SIG-M5 treated with dmso at 0.1 percent for 504 hours (cell line): ENCODE measurements around the gene PAPSS2.
"Not testable (repeated sequence)": the region's sequence is repeated elsewhere in the genome, so short reads cannot be mapped to it uniquely, and the experiment has no call there.

ENCODE experiments used
- DNase-seq: peaks from one replicate; lab custom pipeline; 2025; ENCODE audit not compliant: unreplicated experiment; lab: John Stamatoyannopoulos, UW

Gene PAPSS2

GRCh38 chr10:87702260-87702972 is 42.7 kb downstream of the PAPSS2 start:
- DNase-seq, result no peak

DNA sequence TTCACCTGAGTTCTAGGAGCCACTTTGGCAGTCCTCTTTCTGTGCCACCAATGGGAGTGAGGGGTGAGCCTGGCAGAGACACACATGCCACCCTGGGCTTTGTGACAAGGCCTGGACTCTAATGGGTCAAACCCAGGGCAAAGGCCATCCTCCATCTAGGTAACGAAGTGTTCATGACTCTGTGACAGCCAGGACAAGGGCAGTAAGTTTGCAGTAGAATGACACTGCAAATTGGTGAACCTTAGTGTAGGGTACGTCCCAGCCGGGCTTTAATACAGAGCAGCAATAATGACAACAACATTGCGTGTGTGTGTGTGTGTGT is 43.3 kb downstream of the PAPSS2 start:
- no peak for DNase-seq

DNA sequence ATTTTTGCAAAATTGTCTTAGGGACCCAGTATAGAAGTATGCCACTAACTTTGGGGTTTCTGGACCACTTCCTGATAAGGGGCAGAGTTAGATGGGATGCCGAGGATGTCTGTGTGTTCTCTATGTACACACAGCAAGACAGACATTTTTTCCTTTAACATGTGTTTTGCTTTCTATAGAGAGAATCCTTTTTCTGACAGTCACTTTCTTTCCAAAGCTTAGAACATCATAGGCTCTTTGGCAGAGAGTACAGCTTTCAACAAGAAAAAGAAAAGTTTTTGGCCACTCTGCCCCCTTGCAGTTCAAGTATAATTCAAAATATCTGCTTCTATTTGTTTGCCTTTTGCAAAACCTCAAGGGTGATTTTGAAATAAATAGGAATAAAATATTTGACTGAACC is 44.1 kb downstream of the PAPSS2 start:
- DNase-seq, result no peak

- DNase-seq, result peak; percentile 6
Observed at GRCh38 chr10:87705339-87705738, 45.7 kb downstream of the PAPSS2 start.

- DNase-seq, result no peak
Observed at GRCh38 chr10:87706731-87707130, 47.1 kb downstream of the PAPSS2 start.

DNA sequence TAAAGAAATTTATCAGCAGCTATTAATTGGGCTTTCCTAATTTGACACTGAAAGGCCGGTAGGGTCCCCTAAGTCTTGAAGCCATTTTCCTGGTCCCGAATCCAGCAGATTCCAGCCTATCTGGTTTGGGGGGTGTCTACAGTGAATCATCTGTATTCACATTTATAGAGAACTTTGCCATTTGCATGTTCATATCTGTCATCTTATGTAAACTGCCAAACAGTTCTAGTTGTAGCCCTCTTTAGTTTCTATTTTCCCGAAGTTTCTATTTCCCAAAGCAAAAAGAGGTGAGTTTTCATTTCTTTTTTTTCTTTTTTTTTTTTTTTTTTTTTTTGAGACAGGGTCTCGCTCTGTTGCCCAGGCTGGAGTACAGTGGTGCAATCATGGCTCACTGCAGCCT is 47.6 kb downstream of the PAPSS2 start:
- no peak for DNase-seq

DNA sequence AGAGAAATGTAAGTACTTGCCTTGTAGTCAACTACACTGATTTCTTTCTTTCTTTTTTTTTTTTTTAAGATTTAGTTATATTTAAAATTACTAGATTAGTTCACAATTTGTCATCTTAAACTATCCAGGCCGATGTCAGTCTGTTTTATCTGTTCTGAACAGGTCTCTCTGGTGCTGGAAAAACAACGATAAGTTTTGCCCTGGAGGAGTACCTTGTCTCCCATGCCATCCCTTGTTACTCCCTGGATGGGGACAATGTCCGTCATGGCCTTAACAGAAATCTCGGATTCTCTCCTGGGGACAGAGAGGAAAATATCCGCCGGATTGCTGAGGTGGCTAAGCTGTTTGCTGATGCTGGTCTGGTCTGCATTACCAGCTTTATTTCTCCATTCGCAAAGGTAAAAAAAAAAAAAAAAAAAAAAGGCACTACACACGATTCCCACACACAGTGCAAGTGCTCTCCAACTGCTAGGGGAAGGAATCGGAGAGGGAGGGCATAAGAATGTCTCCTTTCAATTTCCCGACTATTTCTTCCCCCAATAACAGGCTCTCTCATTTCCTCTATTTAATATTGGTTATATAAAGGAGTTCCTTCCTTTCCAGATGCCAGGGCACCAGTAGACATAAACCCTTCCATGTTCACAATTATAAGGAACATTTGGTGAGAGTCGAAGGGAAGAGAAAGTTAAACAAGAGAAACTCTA is 53.4 kb downstream of the PAPSS2 start:
- no peak for DNase-seq

DNA sequence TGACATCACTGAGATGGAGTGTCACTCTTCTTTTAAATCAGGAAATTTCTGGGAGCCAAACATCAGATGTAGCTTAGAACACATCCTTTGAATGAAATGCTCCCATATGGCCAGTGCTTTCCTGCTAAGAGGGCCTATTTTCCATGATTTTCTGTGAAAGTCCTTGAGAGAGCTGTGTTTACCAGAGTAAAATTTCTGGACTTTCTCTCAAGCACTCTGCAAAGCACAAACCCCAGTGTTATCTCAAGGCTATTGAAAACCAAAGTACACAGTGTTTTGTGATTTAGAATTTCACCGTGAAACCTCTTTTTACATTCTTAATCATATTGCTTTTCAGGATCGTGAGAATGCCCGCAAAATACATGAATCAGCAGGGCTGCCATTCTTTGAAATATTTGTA is 54.0 kb downstream of the PAPSS2 start:
- DNase-seq, result no peak

DNA sequence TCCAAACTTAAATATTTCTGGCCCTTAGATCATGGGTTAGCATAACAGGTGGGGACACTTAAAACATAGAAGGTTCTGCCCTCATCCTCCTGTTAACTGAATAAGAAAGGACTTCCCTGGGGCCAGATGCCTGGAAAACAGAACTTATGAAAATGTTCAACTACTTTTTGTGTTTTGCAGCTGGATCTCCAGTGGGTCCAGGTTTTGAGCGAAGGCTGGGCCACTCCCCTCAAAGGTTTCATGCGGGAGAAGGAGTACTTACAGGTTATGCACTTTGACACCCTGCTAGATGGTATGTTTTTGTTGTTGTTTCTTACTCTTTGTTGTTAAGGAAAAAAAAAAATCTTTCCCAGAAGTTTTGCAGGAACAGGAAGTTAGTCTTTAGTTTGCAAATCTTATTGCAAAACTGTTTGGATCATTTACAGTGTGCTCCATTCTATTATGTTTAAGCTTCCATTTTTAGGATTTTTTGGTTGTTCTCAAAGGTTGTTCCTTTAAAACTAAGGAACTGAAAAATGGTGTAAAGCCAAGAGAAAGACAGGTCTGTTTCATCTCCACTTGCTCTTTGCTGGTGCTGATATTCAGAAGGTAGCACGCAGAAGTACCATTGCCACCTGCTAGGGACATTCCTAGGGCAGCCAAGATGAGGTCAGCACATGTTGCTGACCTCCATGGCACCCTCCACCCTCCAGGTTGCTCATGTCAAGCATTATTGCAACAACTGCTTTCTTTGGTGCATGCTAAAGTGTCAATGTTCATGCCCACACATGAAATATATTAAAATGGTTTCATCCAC is 56.1 kb downstream of the PAPSS2 start:
- DNase-seq, result no peak

DNA sequence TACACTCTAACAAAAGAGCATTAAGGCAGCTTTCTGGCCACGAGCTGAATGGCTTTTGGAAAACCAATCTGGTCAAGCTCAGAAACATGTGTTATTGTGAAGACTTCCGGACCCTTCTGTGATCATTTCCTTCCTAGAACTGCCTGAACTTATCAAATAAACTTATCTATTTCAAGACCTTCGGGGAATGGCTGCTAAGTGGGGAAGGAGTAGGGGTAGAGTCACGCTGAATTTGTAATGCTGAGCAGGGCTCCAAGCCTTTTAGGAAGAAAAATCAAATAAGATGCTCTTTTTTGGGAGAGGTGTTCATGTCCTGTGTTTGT is 56.6 kb downstream of the PAPSS2 start:
- DNase-seq, result no peak

DNA sequence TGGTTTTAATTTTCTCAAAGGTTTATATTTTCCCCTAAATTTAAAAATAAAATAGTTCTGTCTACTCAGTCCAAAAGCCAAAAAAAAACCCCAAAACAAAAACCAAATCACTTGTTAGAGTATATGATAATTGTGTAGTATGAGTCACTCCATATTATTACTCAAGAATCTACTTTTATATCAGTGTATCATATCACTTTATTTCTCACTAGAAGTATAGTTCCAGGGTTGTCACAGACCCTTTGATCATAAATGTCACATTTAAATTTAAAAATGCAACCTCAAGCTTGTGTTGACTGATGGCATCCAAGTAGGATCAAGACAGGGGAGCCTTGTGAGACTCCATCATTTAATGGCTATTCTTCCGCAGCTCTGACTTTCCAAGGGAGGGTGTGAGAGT is 61.0 kb downstream of the PAPSS2 start:
- no peak for DNase-seq

GRCh38 chr10:87721781-87722180 is 62.1 kb downstream of the PAPSS2 start:
- DNase-seq, result no peak

DNA sequence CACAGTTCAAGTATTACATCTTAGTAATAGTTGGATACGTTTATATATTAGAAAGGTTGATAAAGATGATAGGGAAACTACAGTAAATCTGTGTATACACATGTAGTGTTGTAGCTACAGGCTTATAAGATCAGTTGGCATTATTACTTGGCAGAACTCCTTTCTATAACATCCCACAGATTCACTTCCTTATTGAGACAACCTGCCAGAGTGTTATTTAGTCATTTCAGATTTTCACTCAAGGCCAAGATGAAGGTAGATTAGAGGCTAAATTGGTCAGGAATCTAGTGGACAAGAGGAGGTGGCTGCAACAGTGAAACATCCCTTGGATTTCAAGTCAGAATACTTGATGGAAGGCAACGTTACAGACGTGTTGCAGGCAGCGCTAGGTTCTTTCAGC is 63.0 kb downstream of the PAPSS2 start:
- DNase-seq, result no peak

DNA sequence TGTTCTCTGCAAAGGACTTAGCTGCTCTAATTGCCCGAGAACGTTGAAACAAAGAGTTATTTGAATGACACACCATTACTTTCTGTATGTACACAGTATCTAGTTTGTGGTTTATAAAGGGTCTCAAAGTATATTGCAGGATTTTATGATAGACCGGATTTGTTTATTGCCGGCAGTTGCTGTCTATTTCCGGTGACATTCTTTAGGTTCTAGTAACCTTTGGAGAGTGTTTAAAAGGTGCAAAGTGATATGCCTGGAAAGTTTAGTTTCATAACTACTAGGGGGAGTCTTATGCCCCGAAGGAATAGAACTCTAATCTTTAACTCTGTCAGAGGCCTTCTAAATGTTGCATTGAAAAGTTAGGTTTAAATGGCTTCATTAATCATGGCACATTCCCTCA is 63.8 kb downstream of the PAPSS2 start:
- DNase-seq, result no peak

- DNase-seq, result no peak
Observed at GRCh38 chr10:87724789-87725188, 65.1 kb downstream of the PAPSS2 start.

- no peak for DNase-seq
Observed at GRCh38 chr10:87729940-87730339, 70.3 kb downstream of the PAPSS2 start.

DNA sequence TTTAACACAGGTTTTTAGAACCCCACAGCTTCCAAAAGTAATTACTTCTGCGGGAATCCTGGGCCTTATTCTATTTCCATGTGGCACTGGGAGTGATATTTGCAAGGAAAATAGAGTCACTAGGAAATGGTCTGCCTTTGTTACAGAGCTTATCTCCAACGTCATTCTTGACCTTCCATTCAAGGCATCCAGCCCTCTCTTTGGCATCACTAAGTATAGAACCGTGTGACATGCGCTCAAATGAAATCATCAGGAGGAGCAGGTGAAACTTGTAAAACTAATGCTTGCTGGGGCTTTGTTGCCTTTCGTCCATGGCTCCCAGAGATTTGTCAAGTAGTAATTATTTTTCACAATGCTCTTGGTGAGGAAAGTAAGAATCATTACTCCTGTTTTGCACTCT is 73.4 kb downstream of the PAPSS2 start:
- no peak for DNase-seq

GRCh38 chr10:87734987-87735827 is 75.5 kb downstream of the PAPSS2 start:
- DNase-seq, result peak; percentile 38

- not testable (repeated sequence) for DNase-seq
Observed at GRCh38 chr10:87738253-87738652, 78.6 kb downstream of the PAPSS2 start.

- peak; percentile 11 for DNase-seq
Observed at GRCh38 chr10:87739703-87740102, 80.0 kb downstream of the PAPSS2 start.

DNA sequence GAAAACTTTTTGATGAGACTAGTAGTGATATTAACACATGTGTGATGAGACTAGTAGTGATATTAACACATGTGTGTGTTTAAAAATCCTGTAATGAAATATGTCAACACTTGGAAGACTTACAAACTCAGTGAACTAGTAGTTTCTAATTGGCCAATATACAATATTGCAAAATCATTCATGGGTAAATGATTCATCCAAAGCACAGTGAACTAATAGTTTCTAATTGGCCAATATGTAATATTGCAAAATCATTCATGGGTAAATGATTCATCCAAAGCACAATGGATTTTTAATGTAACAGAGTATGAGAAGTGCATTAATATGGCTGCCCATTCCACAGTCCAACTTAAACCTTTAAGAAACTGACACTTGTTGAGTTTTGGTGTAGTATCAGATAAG is 80.6 kb downstream of the PAPSS2 start:
- DNase-seq, result peak; percentile 86
